Large intestine (tissue), 3 donors: ENCODE measurements around the gene SYNPO2L. TPM values are rescaled to one million over a fixed set of nuclear protein-coding genes. Genes with fewer than 3 reads are reported as not detected.
"Not testable (repeated sequence)": the region's sequence is repeated elsewhere in the genome, so short reads cannot be mapped to it uniquely, and the experiment has no call there.

Experiments used
- DNase-seq, 2 donors: peaks; one replicate each; pipeline versions ENCODE4 v3.0.0 to v3.0.0-alpha.2; 2013
- H3K27ac ChIP-seq: one replicate; pipeline ENCODE4 v1.5.1; 2013; ENCODE audit warnings: low read length
- H3K27me3 ChIP-seq: 2 replicates; pipeline ENCODE4 v1.6.1; 2013; ENCODE audit warnings: low read length; ENCODE audit not compliant: control insufficient read depth, insufficient read depth
- H3K36me3 ChIP-seq: 2 replicates; pipeline ENCODE4 v1.6.1; 2013; ENCODE audit warnings: low read length; ENCODE audit not compliant: control insufficient read depth, insufficient read depth
- H3K4me1 ChIP-seq: one replicate; pipeline ENCODE4 v1.6.1; 2013; ENCODE audit warnings: low read length; ENCODE audit not compliant: control insufficient read depth, insufficient read depth
- H3K4me3 ChIP-seq: one replicate; pipeline ENCODE4 v1.5.1; 2013; ENCODE audit warnings: low read length
- H3K9me3 ChIP-seq: one replicate; pipeline ENCODE4 v1.6.1; 2013; ENCODE audit warnings: mild to moderate bottlenecking, low read depth, low read length, moderate library complexity; ENCODE audit not compliant: control insufficient read depth
- WGBS: methylation state at CpG from one replicate; pipeline ENCODE4 v1.1.5; 2013; ENCODE audit warnings: low lambda C conversion rate; ENCODE audit not compliant: insufficient coverage; 5-methylcytosine and 5-hydroxymethylcytosine counted together
- polyA plus RNA-seq: library from polyadenylated mRNA; unstranded; fragments of 120-200 nt; gene quantifications from one replicate; pipeline ENCODE4 v1.2.1, GENCODE V29; 2013

Gene SYNPO2L
- polyA plus RNA-seq, 1 donor: 0.51 TPM

DNA sequence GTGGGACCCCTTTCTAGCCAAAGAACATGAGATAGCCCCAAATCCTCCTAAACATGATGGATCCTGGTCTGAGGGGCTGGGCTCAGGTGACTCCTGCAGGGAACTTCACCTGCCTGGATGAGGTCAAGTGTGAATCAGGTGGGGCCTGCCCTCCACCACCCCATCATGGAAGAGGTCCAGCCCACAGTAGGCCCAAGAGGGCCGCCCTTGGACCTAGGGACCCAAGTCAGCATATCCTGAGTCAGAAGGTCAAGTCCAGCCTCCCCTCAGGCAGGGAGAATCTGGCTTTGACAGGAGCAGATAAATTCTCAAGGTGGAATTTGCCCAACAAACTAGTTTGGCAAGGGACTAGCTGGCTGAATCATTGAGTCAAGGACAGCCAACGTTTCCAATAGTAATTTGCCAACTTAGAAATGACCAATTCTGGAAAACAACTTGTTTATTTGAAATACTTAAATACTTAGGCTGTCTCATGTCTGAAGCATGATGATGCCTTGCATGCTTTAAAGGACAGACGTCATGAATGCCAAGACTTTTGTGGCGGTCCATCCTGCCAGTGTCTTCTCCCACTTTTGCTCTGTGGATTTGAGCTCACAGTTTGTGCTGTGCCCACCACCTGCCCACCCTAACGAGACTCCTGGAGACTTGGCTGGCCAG lies 10.5 kb upstream of the SYNPO2L start:
- not testable (repeated sequence) for H3K4me1 ChIP-seq, H3K9me3 ChIP-seq, H3K36me3 ChIP-seq, H3K27me3 ChIP-seq, DNase-seq, H3K27ac ChIP-seq, H3K4me3 ChIP-seq
- no CpG with 5 or more reads among the region's 5 CpGs for WGBS

DNA sequence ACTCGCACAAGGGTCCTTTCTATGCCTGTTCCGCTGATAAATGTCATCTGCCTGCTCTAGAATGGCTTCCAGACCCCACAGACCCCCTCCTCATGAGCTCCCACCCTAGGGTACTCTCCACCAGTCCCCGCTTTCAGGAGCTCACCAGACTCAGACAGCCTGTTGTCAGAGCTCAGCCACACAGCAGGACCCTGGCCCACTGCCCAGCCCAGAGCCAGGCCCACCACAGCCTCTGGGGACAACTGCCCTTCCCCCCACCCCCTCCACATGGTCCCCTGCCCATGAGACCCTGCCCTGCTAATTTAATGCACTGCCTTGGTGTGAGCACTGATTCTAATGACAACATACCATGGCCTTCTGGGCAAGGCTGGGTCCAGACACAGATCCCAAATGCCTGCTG lies 9.8 kb upstream of the SYNPO2L start:
- H3K4me1 ChIP-seq, H3K27me3 ChIP-seq, H3K4me3 ChIP-seq, H3K27ac ChIP-seq, H3K9me3 ChIP-seq, H3K36me3 ChIP-seq, DNase-seq: not testable (repeated sequence)
- WGBS: no CpG with 5 or more reads among the region's 3 CpGs

DNA sequence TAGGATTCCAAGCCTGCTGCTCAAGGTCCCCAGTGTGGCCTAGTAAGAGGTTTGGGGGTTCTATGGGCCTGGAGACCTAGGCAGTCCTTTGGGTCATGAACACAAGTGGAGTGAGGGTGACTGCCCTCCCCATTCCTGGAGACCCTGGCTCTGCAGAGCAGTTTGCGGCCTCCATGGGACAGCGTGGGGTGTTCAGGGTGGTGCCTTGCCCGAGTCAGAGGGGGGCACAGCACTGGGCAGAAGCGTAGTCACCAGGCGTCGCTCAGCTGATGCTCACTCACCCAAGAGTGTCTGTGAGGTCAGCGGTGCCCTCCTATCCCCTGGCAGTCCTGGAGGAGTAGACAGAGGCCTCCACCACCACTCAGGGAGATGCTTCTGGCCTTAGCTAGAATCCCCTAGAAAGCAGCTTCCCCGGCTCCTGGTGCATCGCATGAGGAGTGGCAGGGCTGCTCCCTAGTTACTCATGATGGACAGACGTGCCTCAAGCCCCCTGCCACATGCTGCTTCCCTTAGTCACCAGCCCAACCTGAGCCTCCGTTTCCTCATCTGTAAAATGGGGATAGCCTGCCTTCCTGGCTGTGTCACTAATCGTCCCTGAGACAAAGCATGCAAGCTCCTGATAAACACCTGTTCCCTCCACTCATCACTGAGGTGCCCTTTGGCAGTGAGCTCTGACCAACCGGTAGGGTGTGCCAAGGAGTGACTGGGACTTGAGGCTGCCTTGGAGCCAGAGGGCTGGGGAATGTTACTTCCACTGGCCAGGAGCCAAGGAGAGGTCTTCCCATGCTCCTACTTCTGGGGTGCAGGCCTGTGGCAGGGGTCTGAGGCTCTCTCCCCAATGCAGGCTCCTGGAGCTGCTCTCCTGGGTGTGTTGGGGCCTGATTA lies 8.6 kb upstream of the SYNPO2L start:
- no CpG with 5 or more reads among the region's 13 CpGs for WGBS
- not testable (repeated sequence) for H3K4me3 ChIP-seq

DNA sequence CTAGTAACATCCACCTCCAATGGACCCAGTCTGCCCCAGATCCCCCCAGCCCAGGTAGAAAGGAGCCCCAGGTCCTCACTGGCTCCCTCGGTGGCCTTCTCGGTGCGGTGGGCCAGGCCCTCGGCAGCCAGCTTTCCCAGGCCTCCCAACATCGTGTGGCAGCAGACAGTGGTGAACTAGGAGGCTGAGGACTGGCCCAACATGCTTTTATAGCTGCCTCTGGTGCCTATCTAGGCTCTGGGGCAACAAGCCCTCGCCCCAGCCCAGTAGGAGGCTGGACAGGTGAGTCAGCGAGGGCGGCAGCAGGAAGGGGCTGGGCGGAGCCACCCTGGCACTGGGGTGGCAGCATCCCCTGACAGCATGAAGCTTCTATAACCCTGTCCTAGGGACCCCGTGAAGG lies 7.8 kb upstream of the SYNPO2L start:
- not testable (repeated sequence) for H3K4me1 ChIP-seq, H3K9me3 ChIP-seq, H3K4me3 ChIP-seq, H3K27ac ChIP-seq, H3K27me3 ChIP-seq, H3K36me3 ChIP-seq, DNase-seq
- no CpG with 5 or more reads among the region's 10 CpGs for WGBS

More for the DNA sequence above, 8.6 kb upstream of the SYNPO2L start:
- H3K27me3 ChIP-seq, H3K4me1 ChIP-seq, H3K36me3 ChIP-seq, DNase-seq, H3K9me3 ChIP-seq, H3K27ac ChIP-seq: not testable (repeated sequence)

DNA sequence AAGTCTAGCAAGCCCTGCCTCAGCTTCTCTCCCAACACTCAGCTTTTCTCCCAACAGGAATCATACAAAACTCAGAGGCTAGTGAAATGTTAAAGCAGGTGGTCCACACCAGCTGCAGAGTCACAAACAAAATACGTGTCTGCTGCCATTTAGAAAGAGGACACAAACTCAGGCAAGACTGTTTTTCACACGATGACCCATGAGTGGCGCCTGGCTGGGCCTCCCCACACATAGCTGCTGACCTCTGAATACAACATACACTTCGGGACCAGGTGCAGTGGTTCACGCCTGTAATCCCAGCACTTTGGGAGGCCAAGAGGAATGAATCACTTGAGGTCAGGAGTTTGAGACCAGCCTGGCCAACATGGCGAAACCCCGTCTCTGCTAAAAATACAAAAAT lies 6.9 kb upstream of the SYNPO2L start:
- WGBS: no CpG with 5 or more reads among the region's 7 CpGs
- H3K9me3 ChIP-seq, H3K36me3 ChIP-seq, H3K27me3 ChIP-seq, DNase-seq, H3K4me3 ChIP-seq, H3K27ac ChIP-seq, H3K4me1 ChIP-seq: not testable (repeated sequence)

DNA sequence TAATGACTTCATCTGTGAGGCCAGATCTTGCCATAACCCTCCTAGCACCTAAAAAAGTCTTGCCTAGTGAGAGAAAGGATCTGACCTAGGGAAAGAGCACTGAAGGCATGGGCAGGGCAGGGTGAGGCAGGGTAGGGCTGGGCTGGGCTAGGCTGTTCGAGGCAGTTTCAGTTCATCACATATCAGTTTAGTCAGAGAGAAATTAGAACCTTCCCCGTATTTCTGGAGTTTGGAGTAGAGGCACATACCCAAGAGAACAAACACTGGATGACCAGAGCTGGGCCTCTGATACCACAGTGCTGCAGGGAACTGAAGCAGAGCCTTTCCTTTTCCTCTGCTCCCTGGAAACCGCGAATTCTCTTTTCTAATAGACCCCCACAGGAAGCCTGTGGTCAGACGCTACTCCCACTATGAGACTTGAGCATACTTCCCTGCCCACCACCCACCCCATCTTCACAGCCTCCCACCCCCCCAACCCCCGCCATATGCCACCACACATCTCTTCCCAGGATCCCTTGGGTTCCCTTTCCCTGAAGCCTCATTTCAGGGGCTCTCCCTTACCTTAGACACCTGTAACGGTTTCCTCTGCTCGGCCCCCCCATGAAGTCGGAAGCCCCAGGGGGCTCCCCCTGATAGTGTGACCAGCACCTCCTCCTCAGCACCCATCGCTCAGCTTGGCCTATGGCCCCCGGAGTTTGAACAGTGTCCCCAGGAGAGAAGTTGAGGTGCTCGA lies 406 bp downstream of the SYNPO2L start:
- Histone ChIP-seq H3K27ac (no peak overlapping the region), H3K9me3 (no peaks in the 10 kb centered on the region), H3K27me3 (no peaks in the 10 kb centered on the region), H3K4me1 (no peaks in the 10 kb centered on the region), H3K36me3 (no peaks in the 10 kb centered on the region), H3K4me3 (no peak overlapping the region)
- no CpG with 5 or more reads among the region's 12 CpGs for WGBS
- DNase-seq: no peak

DNA sequence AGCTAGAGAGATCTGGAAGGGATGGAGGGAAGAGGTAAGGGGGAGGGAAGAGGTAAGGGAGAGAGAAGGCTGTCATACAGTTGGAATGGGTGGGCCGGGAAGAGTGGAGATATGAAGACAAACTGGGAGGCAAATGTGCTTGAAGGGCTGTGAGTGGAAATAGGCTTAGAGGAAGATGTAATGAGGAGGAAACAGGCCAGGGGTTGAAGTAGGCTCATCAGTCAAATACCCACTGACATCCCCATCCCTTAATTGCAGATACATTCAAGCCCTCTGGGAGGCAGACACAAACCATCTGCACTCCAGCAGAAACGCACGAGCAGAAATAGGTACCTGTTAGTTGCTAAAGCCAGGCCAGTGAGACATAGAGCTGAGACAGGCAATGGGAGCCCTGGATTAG lies 2.1 kb downstream of the SYNPO2L start:
- no peaks in the 10 kb centered on the region for H3K4me1 ChIP-seq
- H3K27ac ChIP-seq: no peak overlapping the region
- WGBS: 86% methylated on average over 1 of the region's 3 CpGs
- no peaks in the 10 kb centered on the region for H3K36me3 ChIP-seq
- H3K9me3 ChIP-seq: no peaks in the 10 kb centered on the region
- DNase-seq: no peak
- no peak overlapping the region for H3K4me3 ChIP-seq
- no peaks in the 10 kb centered on the region for H3K27me3 ChIP-seq

DNA sequence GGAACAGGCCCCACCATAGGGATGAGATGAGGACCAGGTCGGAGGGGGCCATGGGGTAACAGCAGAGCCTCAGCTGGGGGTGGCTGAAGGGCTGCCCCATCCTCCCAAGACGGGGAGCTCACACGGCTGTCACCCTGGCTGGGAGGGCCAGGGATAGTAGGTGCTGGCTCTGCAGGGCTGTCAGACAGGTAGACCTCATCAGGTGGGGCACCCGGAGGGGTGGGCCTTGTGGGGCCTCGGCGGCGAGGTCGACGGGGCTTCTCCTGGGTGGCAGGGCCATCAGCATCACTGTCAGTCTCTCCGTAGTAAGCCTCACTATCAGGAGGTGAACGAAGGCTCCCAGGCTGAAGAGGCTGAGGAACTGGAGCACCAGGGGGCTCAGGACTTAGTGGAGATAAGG lies 2.6 kb downstream of the SYNPO2L start:
- no peaks in the 10 kb centered on the region for H3K36me3 ChIP-seq
- no peaks in the 10 kb centered on the region for H3K9me3 ChIP-seq
- H3K27ac ChIP-seq: no peak overlapping the region
- no peaks in the 10 kb centered on the region for H3K27me3 ChIP-seq
- WGBS: no CpG with 5 or more reads among the region's 11 CpGs
- no peak for DNase-seq
- no peak overlapping the region for H3K4me3 ChIP-seq
- peaks cover 4% of the 10 kb centered on the region for H3K4me1 ChIP-seq

DNA sequence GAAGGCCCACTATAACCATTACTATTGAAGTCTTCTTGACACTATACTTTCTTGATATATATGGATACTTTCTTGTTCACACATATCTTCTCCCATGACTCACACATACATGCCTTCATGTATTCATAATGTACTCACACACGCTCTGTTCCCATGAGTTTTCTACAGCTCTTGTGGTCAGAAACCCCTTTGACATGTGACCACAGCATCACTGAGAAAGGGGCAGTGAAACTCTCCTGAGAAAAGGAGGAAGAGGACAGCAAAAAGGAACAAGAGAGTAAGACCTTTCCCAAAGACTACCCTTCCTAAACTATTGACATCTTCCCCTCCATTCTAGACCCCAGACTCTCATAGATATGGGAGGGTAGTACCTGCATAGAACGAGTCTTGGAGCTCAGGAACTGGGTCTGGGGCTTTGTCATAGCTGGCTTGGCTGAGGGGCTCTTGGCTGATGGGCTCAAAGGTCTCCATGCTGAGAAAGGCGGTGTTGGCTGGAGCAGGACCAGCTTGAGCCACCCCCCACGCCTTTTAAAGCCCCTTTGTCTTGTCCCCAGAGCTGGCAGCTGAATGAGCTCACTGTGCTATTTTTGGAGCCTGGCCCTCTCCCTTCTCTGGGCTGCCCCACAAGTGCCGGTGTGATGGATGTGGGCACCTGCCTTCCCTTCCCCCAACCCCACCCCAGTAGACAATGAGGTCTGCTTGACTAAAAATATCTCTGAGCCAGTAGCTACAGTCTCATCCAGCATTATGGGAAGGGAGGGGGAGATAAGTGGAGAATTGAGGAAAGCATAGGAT lies 5.1 kb downstream of the SYNPO2L start:
- no peaks in the 10 kb centered on the region for H3K36me3 ChIP-seq
- H3K9me3 ChIP-seq: no peaks in the 10 kb centered on the region
- no peaks in the 10 kb centered on the region for H3K27me3 ChIP-seq
- no peak for DNase-seq
- WGBS: 100% methylated on average over 1 of the region's 5 CpGs
- peak overlapping the region; percentile 15 for H3K27ac ChIP-seq
- H3K4me3 ChIP-seq: no peak overlapping the region
- peaks cover 9% of the 10 kb centered on the region for H3K4me1 ChIP-seq
